Esophagus muscularis mucosa (tissue), 4 donors: ENCODE data around the gene SYTL1. TPM values are rescaled to one million over a fixed set of nuclear protein-coding genes. Genes with fewer than 3 reads are reported as not detected.

Source experiments
- DNase-seq: peaks from one replicate; pipeline ENCODE4 v3.0.0-alpha.2; 2017; ENCODE audit errors: extremely low spot score
- H3K27ac ChIP-seq, 4 donors: fragments of 200-600 bp; sonication (generic); replicated peaks in 1 of 4; 1 replicate in 3 of 4; 2 replicates in 1 of 4; pipeline ENCODE4 v1.5.1; 2016 to 2019; ENCODE audit warnings: mild to moderate bottlenecking in 1 of 4
- H3K27me3 ChIP-seq, 4 donors: fragments of 200-600 bp; sonication (generic); one replicate each; pipeline versions ENCODE4 v1.5.1 to v1.6.0; 2016 to 2019
- H3K36me3 ChIP-seq, 4 donors: fragments of 200-600 bp; sonication (generic); one replicate each; pipeline ENCODE4 v1.5.1; 2016 to 2019
- H3K4me1 ChIP-seq, 4 donors: fragments of 200-600 bp; sonication (generic); one replicate each; pipeline ENCODE4 v1.5.1; 2016 to 2019
- H3K4me3 ChIP-seq, 4 donors: fragments of 200-600 bp; sonication (generic); 1 replicate in 2 of 4; 2 replicates in 2 of 4; pipeline ENCODE4 v1.5.1; 2016 to 2019; ENCODE audit warnings: mild to moderate bottlenecking in 4 of 4, moderate library complexity in 1 of 4
- H3K9me3 ChIP-seq, 4 donors: fragments of 200-600 bp; sonication (generic); 1 replicate in 3 of 4; 2 replicates in 1 of 4; pipeline ENCODE4 v1.5.1; 2016 to 2019
- CTCF ChIP-seq, 3 experiments: fragments of 200-600 bp in 2 of 3; fragments of 450-650 bp in 1 of 3; sonication (generic) in 2 of 3; IDR thresholded peaks; one replicate each; pipeline ENCODE4 v1.5.1; 2017 to 2019; ENCODE audit warnings: antibody characterized with exemption in 3 of 3, mild to moderate bottlenecking in 2 of 3, moderate library complexity in 1 of 3
- EP300 ChIP-seq: sonication (generic); formaldehyde crosslinking; IDR thresholded peaks from one replicate; pipeline ENCODE4 v1.6.1; 2017; ENCODE audit warnings: antibody characterized with exemption
- POLR2A ChIP-seq: fragments of 450-650 bp; IDR thresholded peaks from one replicate; pipeline ENCODE4 v1.6.1; 2017; ENCODE audit warnings: antibody characterized with exemption, moderate library complexity, mild to moderate bottlenecking, low read depth
- POLR2AphosphoS5 ChIP-seq, 2 donors: sonication (generic); formaldehyde crosslinking; IDR thresholded peaks; one replicate each; pipeline ENCODE4 v1.6.1; 2017; ENCODE audit warnings: antibody characterized with exemption in 2 of 2
- WGBS: methylation state at CpG from one replicate; pipeline ENCODE4 v1.1.5; 2018; 5-methylcytosine and 5-hydroxymethylcytosine counted together
- intact Hi-C: fragments of 100-400 bp; cut with DNase I; formaldehyde crosslinking; loops from one replicate; pipeline ENCODE4 v1.15.1; 2023
- total RNA-seq, 4 donors: library from RNA; depleted of rRNA; stranded (reverse); fragments of >200 nt; gene quantifications; one replicate each; pipeline versions ENCODE4 v1.1.0 to v1.2.1, GENCODE V29; 2016

The SYTL1 gene
- total RNA-seq, 4 donors from 2014 or later = 0.29 to 3.7 (median 1.5) TPM

DNA sequence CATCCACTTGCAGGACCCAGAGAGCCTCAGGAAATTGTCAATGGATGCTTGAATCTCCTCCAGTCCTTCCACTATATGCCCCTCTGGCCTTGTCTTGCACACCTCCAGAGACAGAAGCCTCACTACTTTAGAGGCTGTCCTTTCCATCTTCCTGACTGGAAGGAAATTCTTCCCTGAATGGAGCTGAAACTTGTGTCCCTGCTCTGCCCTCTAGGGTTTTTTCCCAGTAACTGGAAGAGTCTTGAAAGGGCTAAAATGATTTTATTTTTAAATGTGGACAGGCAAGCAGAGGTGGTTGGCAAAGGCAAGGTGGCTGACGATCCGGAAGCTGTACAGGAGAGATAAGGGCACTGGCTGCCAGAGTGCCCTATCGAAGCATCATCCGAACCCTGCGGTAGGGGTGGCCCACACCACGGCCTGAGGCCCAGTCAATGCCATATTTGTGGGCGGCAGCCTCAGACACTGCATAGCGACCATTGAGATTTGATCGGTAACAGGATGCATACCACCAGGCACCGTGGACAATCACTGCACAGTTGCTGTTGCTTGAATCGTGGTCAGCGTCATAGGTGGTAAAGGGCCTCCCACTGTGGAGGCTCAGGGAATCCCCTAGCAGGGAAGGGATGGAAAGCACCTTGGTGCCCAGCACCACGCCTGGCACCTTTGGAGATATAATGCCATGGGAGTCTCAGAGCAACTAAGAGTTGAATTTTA is 27.2 kb downstream of the SYTL1 start:
- intact Hi-C loops = no loop called here
- WGBS = 70% methylated on average over 12 of the region's 13 CpGs
- peak in 1 of 3 experiments; percentile 15 for TF ChIP-seq CTCF (IDR thresholded peaks at IDR 0.05)
- no peak for TF ChIP-seq EP300
- H3K27ac ChIP-seq = peak overlapping the region in 1 of 4 donors; percentile 6
- H3K27me3 ChIP-seq = no peaks in the 10 kb centered on the region
- DNase-seq = no peak
- H3K9me3 ChIP-seq = no peaks in the 10 kb centered on the region
- peaks cover 33 to 43% (median 41%) of the 10 kb centered on the region in 4 donors for H3K4me1 ChIP-seq
- H3K4me3 ChIP-seq = no peak overlapping the region
- peaks cover 7 to 12% (median 8%) of the 10 kb centered on the region in 4 donors for H3K36me3 ChIP-seq

DNA sequence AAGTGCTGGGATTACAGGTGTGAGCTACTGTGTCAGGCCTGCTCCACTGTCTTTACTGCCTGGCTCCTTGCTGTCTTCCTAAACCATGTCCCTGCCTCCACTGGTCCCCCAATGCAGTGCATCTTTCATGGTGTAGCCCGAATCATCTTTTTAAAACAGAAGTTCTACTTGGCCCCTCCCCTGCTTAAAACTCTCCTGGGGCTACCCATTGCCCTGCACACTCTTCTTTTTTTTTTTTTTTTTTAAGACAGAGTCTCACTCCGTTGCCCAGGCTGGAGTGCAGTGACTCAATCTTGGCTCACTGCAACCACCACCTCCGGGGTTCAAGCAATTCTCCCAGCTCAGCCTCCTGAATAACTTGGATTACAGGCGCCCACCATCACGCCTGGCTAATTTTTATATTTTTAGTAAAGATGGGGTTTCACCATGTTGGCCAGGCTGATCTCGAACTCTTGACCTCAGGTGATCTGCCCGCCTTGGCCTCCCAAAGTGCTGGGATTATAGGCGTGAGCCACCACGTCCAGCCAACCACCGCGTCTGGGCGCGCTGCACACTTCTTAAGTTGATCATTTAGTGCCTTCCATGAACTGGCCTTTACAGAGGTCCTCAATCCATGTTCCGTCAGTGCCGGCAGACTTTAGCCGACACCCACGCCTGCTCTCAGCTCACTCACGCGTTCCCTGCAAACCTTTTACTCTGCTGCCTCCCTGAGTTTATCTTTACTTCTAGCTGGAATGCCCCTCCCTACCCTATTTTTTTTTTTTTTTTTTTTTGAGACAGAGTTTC is 30.4 kb downstream of the SYTL1 start:
- no peaks in the 10 kb centered on the region for H3K9me3 ChIP-seq
- H3K36me3 ChIP-seq = no peaks in the 10 kb centered on the region
- H3K27ac ChIP-seq = no peak overlapping the region
- peaks cover 16 to 27% (median 22%) of the 10 kb centered on the region in 4 donors for H3K4me1 ChIP-seq
- WGBS = 87% methylated on average over 19 of the region's 19 CpGs
- no peak for DNase-seq
- intact Hi-C loops = no loop called here
- H3K4me3 ChIP-seq = no peak overlapping the region
- no peak for TF ChIP-seq EP300
- no peak for TF ChIP-seq POLR2A
- TF ChIP-seq POLR2AphosphoS5 (IDR thresholded peaks at IDR 0.05) = no peak
- TF ChIP-seq CTCF (IDR thresholded peaks at IDR 0.05) = no peak
- H3K27me3 ChIP-seq = no peaks in the 10 kb centered on the region

- H3K27ac ChIP-seq = no peak overlapping the region
- no peaks in the 10 kb centered on the region for H3K27me3 ChIP-seq
- no peak for TF ChIP-seq POLR2AphosphoS5 (IDR thresholded peaks at IDR 0.05)
- peak in 1 of 3 experiments; percentile 6 for TF ChIP-seq CTCF (IDR thresholded peaks at IDR 0.05)
- no peak for TF ChIP-seq EP300
- 88% methylated on average over 8 of the region's 11 CpGs for WGBS
- no peak for DNase-seq
- H3K4me1 ChIP-seq = peaks cover 8 to 23% (median 13%) of the 10 kb centered on the region in 4 donors
- H3K4me3 ChIP-seq = no peak overlapping the region
- no peaks in the 10 kb centered on the region for H3K9me3 ChIP-seq
- H3K36me3 ChIP-seq = no peaks in the 10 kb centered on the region
- intact Hi-C loops = no loop called here
These were observed 31.2 kb downstream of the SYTL1 start for GRCh38 chr1:27372808-27373690.

DNA sequence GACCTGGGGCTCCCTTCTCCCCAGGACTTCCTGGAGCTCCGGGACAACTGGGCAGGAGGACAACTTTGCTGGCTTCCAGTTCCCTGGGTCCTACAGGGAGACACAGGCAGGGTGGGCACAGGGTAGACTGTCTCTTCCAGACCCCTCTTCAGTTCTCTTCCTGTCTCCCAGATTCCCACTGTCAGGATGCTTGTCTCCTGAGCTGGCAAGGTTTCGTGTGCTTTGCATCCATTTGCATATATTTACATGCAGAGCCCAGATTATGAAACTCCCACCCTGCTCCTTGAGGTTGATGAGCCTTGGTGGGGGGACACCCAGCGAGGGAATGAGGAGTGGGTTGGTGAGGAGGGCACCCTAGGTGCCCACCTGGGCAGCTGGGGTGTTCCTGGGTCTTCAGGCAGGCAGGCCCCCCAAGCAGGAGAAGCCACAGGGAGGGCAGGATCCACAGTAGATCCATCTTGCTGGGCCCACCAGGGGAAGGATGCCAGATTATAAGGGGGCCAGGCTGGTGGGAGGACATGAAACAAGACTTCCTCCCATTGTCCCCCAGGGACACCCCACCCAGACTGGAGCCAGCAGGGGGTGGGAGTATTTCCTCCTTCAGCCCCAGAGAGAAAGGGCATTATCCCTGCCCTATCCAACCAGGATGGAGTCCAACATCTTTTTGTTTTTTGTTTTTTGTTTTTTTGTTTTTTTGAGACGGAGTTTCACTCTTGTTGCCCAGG is 32.7 kb downstream of the SYTL1 start, which contains the start of gene FCN3:
Gene FCN3, minus strand, starts transcription at position 463 of the 725 bp plus-strand sequence. Its CDS starts 6 bp downstream, at position 457.
- H3K4me3 ChIP-seq = no peak within 1 kb of the TSS
- H3K27me3 ChIP-seq = no peaks in the 10 kb centered on the region
- intact Hi-C loops = no loop called here
- no peak for DNase-seq
- 88% methylated on average over 4 of the region's 4 CpGs for WGBS
- no peaks in the 10 kb centered on the region for H3K36me3 ChIP-seq
- TF ChIP-seq CTCF (IDR thresholded peaks at IDR 0.05) (no peak), EP300 (no peak), POLR2AphosphoS5 (IDR thresholded peaks at IDR 0.05) (no peak), POLR2A (no peak)
- no peaks in the 10 kb centered on the region for H3K9me3 ChIP-seq
- peaks cover 0 to 8% (median under 1%) of the 10 kb centered on the region in 4 donors for H3K4me1 ChIP-seq
- no peak within 1 kb of the TSS for H3K27ac ChIP-seq
